Measurements from ENCODE around the gene MTM1. TPM values are rescaled to one million over a fixed set of nuclear protein-coding genes. Genes with fewer than 3 reads are reported as not detected.

MTM1 gene
- total and polyA plus RNA-seq, 8 donors, result 1.1 to 10.2 (median 4.2) TPM

DNA sequence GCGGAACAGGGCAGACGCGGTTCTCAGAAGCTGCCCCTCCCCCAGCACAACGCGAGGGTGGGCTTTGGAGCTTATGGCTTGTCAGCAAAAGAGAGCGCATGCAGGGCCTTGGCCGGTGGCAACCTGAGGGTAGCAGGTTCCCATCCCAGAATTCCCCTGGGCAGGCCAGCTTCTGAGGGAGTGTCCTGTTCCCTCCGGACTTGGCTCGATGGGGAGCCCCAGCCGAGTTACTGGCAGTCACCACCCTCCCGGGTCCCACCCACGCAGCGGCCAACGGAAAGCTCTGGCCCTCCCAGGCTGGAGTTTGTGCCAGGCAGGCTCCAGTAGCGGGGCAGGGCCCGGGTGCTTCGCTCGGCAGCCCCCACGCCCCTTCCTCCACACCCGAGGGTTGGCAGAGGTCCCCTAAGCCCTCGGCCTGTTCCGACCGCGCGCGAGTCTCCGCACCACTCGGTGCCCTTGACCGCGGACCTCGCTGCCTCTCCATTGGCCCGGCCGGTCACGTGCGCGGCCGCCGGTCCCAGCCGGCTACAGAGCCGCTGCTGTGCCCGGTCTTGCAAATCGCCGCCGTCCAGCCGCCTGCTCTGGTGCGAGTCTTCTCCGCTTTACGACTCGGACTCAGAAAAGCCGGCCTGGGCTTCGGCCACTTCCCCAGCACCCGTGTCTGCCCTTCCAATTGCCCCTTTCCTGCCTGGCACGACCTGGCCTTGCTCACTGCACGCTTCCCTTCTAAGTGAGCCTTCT lies 20.9 kb upstream of the MTM1 start:
- Histone ChIP-seq H3K4me1 (no peaks in the 10 kb centered on the region), H3K4me3 (peak overlapping the region in 2 of 4 donors; percentile 24 to 37), H3K27me3 (no peaks in the 10 kb centered on the region), H3K27ac (peak overlapping the region; percentile 31 to 82 (median 60)), H3K9me3 (no peaks in the 10 kb centered on the region), H3K36me3 (no peaks in the 10 kb centered on the region)
- DNase-seq, result peak; percentile 56 to 86 (median 68)
- WGBS, 2 donors, result 8 to 33% methylated on average over 54 of the region's 54 CpGs
- ATAC-seq, result peak; percentile 95 to 96 (median 96)
- no peak for FAIRE-seq
- TF ChIP-seq, protein P1, sequence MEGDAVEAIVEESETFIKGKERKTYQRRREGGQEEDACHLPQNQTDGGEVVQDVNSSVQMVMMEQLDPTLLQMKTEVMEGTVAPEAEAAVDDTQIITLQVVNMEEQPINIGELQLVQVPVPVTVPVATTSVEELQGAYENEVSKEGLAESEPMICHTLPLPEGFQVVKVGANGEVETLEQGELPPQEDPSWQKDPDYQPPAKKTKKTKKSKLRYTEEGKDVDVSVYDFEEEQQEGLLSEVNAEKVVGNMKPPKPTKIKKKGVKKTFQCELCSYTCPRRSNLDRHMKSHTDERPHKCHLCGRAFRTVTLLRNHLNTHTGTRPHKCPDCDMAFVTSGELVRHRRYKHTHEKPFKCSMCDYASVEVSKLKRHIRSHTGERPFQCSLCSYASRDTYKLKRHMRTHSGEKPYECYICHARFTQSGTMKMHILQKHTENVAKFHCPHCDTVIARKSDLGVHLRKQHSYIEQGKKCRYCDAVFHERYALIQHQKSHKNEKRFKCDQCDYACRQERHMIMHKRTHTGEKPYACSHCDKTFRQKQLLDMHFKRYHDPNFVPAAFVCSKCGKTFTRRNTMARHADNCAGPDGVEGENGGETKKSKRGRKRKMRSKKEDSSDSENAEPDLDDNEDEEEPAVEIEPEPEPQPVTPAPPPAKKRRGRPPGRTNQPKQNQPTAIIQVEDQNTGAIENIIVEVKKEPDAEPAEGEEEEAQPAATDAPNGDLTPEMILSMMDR (IDR thresholded peaks at IDR 0.05), result no peak
- intact Hi-C loops (cut with DNase I), result no loop called here

DNA sequence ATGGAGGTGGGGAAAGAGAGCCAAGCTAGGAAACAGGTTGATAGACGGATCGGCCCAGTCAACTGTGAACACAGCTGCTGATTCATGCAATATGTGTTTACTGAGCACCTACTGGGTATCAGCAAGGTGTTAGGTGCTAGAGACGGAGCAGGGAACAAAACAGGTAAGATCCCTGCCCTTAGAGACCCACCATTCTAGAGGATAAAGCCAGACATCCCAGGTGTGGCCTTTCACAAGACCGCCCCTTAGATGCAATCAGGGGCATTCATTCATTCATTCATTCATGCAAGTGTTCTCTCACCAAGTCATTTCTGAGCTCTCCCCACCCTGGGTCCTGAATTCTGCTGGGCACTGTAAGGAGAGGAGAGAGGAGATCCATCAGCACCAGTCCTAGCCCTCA lies 20.2 kb upstream of the MTM1 start:
- ATAC-seq (peak in 2 of 4 donors; percentile 9 to 17), FAIRE-seq (no peak), DNase-seq (no peak)
- no peaks in the 10 kb centered on the region for H3K27me3 ChIP-seq
- H3K36me3 ChIP-seq, result no peaks in the 10 kb centered on the region
- no peaks in the 10 kb centered on the region for H3K4me1 ChIP-seq
- TF ChIP-seq, protein P1 (IDR thresholded peaks at IDR 0.05), result no peak
- peak overlapping the region in 3 of 4 donors; percentile 52 to 82 (median 69) for H3K27ac ChIP-seq
- H3K4me3 ChIP-seq, result peak overlapping the region in 2 of 4 donors; percentile 24 to 37
- intact Hi-C loops (cut with DNase I), result no loop called here
- 54 to 62% methylated on average over 4 of the region's 4 CpGs for WGBS, 2 donors
- H3K9me3 ChIP-seq, result no peaks in the 10 kb centered on the region

DNA sequence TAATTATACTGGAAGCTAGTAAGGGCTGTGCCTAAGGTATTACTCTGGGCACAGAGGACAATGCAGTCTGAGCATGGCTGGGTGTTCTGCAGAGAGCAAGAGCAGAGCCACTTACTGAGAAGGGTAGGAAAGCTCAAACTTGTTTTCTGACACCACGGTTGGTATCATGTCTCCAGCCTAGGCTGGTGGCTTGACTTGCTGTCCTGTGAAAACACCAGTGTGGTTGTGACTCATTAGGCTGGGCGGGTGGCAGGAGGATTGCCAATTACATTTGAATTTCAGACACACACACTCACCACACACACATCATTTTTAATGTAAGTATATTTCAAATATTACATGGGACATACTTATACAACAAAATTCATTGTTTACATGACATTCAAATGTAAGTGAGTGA lies 19.7 kb upstream of the MTM1 start:
- Histone ChIP-seq H3K4me1 (no peaks in the 10 kb centered on the region), H3K4me3 (no peak overlapping the region), H3K27ac (no peak overlapping the region), H3K36me3 (no peaks in the 10 kb centered on the region), H3K27me3 (no peaks in the 10 kb centered on the region), H3K9me3 (no peaks in the 10 kb centered on the region)
- WGBS, 2 donors, result 64 to 86% methylated on average over 2 of the region's 2 CpGs
- DNase-seq (no peak), ATAC-seq (no peak), FAIRE-seq (no peak)
- TF ChIP-seq, protein P1 (IDR thresholded peaks at IDR 0.05), result no peak
- intact Hi-C loops (cut with DNase I), result no loop called here

DNA sequence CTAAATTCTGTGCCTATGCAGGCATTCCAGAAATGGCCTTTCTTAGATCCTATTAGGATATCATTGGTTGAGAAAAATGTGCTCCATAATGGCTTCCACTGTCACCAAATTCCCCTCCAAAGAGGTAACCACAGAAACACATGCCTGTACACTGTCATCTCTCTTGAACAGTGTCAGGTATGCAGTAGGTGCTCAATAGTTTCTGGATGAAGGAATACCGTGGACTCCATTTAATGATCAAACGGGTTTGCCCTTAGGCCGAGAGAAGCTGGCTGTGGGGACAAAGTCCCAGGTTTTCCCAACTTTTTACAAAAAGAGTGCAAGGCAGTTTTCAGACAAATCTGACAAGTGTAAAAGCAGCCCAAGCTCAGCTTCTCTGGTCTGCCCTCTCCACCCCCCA lies 16.5 kb upstream of the MTM1 start:
- DNase-seq (no peak), ATAC-seq (no peak), FAIRE-seq (no peak)
- Histone ChIP-seq H3K27ac (no peak overlapping the region), H3K36me3 (no peaks in the 10 kb centered on the region), H3K4me3 (no peak overlapping the region), H3K27me3 (no peaks in the 10 kb centered on the region), H3K9me3 (no peaks in the 10 kb centered on the region), H3K4me1 (no peaks in the 10 kb centered on the region)
- intact Hi-C loops (cut with DNase I), result no loop called here
- TF ChIP-seq, protein P1 (IDR thresholded peaks at IDR 0.05), result no peak
- WGBS, 2 donors, result 63 to 86% methylated on average over 3 of the region's 3 CpGs

DNA sequence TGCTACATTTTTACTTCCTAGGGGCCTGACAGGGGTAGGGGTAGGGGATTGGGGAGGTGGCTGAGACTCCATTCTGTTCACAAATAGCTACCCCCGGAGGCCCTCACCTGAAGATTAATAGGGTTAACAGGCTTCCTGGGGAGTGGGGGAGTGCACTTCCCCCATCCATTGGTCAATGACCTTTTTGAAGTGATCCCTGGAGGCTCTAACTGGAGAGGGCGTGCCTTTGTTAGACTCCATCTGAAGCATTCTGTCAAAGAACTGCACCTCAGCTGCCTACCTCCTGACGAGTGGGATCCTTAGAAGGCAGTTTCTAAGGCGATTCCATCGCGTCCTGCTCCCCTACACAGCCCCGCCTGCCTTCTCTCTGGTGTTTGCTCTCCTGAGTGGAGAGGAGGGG lies 10.0 kb upstream of the MTM1 start:
- intact Hi-C loops (cut with DNase I), result no loop called here
- H3K27me3 ChIP-seq, result peaks cover 0 to 3% (median 0%) of the 10 kb centered on the region in 4 donors

More for the DNA sequence above, 10.0 kb upstream of the MTM1 start:
- H3K4me1 ChIP-seq, result no peaks in the 10 kb centered on the region
- H3K9me3 ChIP-seq, result no peaks in the 10 kb centered on the region
- H3K27ac ChIP-seq, result no peak overlapping the region
- TF ChIP-seq, protein P1 (IDR thresholded peaks at IDR 0.05), result no peak
- no peak overlapping the region for H3K4me3 ChIP-seq
- no peak for DNase-seq
- 43 to 53% methylated on average over 7 of the region's 7 CpGs for WGBS, 2 donors
- FAIRE-seq, result no peak
- H3K36me3 ChIP-seq, result no peaks in the 10 kb centered on the region
- ATAC-seq, result no peak
